Ramos (cell line): ENCODE data around the gene NKAIN2.

ENCODE experiments used
- in situ Hi-C: fragments of 300-500 bp; cut with MboI; formaldehyde crosslinking; loops from one replicate; pipeline ENCODE4 v1.14.3; 2022; ENCODE audit warnings: low sequenced_read_pairs; ENCODE audit not compliant: unreplicated experiment

The NKAIN2 gene

GRCh38 chr6:124622351-124622750 lies 818.7 kb downstream of the NKAIN2 start:
- in situ Hi-C loops, result no loop called here

GRCh38 chr6:124633655-124634054 lies 830.0 kb downstream of the NKAIN2 start:
- in situ Hi-C loops, result no loop called here

DNA sequence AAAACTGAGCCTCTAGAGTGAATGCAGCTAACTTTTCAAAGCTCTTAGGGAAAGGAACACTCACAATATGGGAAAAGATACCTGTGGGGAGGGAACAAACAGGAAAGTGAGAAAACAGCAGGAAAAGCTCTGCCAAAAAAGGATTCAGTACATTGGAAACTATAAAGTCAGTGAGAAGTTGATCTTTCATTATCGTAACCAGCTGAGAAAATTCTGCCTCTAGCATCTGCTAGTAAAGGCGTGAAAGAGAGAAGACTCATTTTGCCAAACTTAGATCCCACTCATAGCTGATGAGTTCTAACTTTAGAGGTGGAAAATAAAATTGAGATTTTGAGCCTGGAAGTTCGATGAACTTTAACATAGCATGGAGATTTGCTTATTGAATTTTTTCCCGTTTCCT lies 836.8 kb downstream of the NKAIN2 start:
- in situ Hi-C loops, result no loop called here

DNA sequence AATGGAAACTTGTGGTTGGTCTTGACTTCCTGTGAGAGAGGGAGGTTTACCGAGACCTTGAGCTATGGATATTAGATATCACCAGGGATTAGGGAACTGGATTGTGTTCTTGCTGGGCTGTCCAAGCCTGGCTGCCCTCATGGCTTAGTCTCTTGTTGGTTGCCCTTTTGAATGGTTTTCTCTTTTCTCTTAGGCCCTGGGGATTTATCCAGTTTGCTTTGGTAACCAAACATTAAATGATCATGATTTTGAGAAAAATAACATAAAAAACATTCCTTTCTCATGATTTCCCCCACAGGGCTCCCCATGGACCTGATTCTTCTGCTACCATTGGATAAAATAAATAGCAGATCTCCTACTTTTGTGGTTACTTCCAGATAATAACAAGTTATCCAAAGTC lies 852.2 kb downstream of the NKAIN2 start:
- in situ Hi-C loops, result no loop called here

DNA sequence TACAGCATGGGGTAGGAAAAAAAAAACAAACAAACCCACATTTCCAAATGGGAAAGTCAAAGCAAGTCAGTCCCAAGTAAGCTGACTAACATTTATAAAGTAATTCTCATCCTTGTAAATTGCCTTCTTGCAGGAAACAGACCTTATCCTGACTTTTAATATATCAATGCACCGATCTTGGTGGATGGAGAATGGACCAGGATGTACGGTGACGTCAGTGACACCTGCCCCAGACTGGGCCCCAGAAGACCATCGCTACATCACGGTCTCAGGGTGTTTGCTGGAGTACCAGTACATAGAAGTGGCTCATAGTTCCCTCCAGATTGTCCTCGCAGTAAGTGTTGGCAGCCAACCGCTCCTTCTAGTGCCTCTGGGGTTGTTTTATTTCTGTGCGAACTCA lies 854.4 kb downstream of the NKAIN2 start:
- in situ Hi-C loops, result no loop called here

GRCh38 chr6:124659427-124659826 lies 855.8 kb downstream of the NKAIN2 start:
- in situ Hi-C loops, result no loop called here

GRCh38 chr6:124660185-124660584 lies 856.5 kb downstream of the NKAIN2 start:
- in situ Hi-C loops, result no loop called here

- in situ Hi-C loops, result no loop called here
Measured at GRCh38 chr6:124661097-124661661, 857.5 kb downstream of the NKAIN2 start.

GRCh38 chr6:124668028-124668427 lies 864.4 kb downstream of the NKAIN2 start:
- in situ Hi-C loops, result no loop called here

- in situ Hi-C loops, result no loop called here
Measured at GRCh38 chr6:124669713-124670480, 866.2 kb downstream of the NKAIN2 start.

DNA sequence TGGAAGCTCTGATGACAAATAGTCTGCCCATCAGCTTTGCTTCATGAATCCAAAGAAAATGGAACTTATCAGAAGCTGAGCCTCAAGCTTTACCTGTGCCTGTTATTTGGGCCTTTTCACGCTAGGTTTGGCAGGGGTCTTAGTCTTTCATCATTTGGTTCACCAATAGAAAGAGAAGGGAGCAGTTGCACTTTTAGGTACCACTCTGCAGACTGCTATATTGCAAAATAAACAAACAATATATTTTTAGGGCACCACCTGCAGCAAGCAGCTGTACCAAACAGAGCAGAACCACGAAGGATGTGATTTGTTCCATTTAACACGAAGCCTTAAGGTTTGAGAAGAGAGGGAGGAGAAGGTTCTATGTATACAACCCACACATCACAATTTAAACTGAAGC lies 867.1 kb downstream of the NKAIN2 start:
- in situ Hi-C loops, result no loop called here

- in situ Hi-C loops, result no loop called here
Measured at GRCh38 chr6:124671324-124671723, 867.7 kb downstream of the NKAIN2 start.

DNA sequence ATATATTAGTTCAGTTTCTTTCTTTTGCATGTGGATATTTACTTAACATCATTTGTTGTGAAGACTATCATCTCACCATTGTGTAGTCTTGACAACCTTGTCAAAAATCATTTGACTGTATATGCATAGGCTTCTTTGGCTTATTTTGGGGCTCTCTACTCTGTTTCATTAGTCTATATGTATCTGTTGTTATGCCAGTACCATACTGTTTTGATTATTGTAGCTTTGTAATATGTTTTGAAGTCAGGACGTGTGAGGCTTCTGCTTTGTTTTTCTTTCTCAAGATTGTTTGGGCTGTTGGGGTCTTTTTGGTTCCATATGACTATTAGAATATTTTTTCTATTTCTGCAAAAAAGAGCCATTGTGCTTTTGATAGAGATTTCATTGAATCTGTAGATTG lies 870.4 kb downstream of the NKAIN2 start:
- in situ Hi-C loops, result no loop called here

DNA sequence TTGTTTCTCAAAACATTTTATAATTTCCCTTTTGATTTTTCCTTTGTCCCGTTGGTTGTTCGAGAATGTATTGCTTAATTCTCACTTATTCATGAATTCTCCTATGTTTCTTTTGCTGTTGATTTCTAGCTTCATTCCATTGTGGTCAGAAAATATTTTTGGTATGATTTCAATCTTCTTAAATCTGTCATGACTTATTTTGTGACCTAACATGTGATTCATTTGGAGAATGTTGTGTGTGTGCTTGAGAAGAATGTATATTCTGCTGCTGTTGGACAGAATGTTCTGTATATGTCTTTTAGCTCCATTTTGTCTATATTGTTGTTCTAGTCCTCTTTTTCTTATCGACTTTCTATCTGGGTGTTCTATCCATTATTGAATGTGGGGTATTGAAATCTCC lies 872.4 kb downstream of the NKAIN2 start:
- in situ Hi-C loops, result no loop called here

DNA sequence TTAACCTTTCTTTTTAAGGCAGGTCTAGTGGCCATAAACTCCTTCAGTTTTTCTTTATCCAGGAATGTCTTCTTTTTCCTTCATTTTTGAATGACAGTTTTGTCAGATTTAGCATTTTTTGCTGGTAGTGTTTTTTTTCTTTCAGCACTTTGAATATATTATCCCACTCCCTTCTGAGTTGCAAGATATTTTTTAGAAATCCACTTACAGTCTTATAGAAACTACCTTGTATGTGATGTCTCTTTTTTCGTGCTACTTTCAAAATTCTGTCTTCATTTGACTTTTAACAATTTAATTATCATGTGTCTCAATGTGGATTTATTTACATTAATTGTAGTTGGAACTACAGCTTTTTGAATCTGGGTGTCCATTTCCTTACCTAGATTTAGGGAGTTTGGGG lies 874.2 kb downstream of the NKAIN2 start:
- in situ Hi-C loops, result no loop called here

DNA sequence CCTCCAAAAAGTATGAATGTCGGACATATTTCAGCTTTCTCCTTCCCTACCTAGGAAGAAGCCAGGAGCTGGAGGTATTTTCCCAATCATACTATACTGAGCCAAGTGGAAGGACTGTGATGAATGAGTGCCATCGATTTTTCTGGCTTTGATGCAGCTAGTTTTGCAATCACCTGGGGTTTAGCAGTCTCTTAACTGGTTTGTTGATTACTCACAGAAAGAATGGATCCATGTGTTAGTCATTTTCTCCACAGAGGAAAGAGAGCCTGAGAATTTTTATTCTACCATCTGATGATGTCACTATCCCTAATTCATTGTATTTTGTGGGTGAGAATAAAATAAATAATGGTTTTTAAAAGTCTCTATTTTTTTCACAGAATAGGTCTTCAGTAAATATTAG lies 875.7 kb downstream of the NKAIN2 start:
- in situ Hi-C loops, result no loop called here

DNA sequence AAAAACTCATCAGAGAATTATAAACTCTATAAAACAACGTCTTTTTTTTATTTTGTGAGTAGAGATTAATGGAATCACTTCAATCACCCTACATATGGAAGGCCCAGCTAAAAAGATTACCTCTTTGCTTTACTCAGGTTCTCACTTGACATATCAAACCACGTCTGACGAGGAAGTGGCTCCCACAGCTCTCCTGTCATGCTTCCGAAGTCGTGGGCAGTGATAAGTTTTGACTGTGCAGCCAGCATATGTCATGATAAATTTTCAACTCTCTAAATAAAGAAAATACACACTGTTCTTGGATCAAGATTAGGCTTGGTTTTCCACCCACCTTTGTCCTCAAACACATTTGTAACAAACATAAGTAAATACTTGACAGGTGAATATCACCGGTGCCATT lies 879.1 kb downstream of the NKAIN2 start:
- in situ Hi-C loops, result no loop called here

GRCh38 chr6:124683507-124683906 lies 879.8 kb downstream of the NKAIN2 start:
- in situ Hi-C loops, result no loop called here

GRCh38 chr6:124684621-124685020 lies 881.0 kb downstream of the NKAIN2 start:
- in situ Hi-C loops, result no loop called here

DNA sequence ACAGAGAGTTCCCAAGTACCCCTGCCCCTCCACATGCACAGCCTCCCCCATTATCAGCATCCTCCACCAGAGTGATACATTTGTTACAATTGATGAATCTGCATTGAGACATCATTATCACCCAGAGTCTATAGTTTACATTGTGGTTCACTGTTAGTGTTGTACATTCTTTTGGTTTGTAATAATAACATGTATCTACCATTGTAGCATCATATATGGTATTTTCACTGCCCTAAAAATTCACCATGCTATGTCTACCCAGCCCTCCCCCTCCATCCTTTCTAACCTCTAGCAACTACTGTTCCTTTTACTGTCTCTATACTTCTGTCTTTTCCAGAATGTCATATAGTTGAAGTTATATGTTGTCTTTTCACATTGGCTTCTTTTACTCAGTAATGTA lies 884.7 kb downstream of the NKAIN2 start:
- in situ Hi-C loops, result no loop called here

GRCh38 chr6:124694139-124694705 lies 890.6 kb downstream of the NKAIN2 start:
- in situ Hi-C loops, result no loop called here

GRCh38 chr6:124699038-124699437 lies 895.4 kb downstream of the NKAIN2 start:
- in situ Hi-C loops, result no loop called here
